ENCODE measurements around the gene CTRB2.
A peak's percentile ranks its signal among the peaks of the same experiment; 100 is the strongest.
"Not testable (repeated sequence)": the region's sequence is repeated elsewhere in the genome, so short reads cannot be mapped to it uniquely, and the experiment has no call there.

The CTRB2 gene

DNA sequence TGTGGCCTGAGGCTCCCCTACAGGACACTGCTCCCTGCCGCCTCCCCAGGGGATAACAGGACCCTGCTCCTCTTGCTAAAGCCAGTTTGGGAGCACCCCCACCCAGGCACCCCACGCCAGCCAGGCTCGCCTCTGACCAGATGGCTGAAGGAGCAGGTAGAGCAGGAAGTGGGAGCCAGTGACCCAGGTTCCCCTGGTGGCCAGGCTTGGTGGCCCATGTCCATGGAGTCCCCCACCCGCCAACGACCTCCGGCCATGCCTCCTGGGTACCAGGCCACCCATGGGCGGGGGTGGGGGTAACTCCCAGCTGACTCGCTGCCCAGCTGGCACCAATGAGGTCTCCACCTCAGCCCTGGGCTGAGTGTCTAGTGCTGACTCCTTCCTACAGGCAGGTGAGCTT is 34.5 kb upstream of the CTRB2 start:
- H3K9me3 ChIP-seq (ENCODE audit: control extremely low read depth in 1 of 5, control insufficient read depth in 4 of 5, insufficient read depth in 2 of 5, low read depth in 1 of 5, low read length in 4 of 5), result no peaks in the 10 kb centered on the region
- no peaks in the 10 kb centered on the region for H3K4me1 ChIP-seq (ENCODE audit: control extremely low read depth in 1 of 4, control insufficient read depth in 4 of 4, insufficient read depth in 4 of 4, low read length in 3 of 4)
- H3K27me3 ChIP-seq (replicated peaks in 2 of 5; ENCODE audit: control insufficient read depth in 4 of 5, insufficient read depth in 5 of 5, low read length in 4 of 5), result peaks cover 0 to 96% (median 11%) of the 10 kb centered on the region in 5 experiments
- no peak overlapping the region for H3K27ac ChIP-seq (ENCODE audit: insufficient read depth in 1 of 2, low read depth in 1 of 2, low read length in 2 of 2, poor library complexity in 1 of 2, severe bottlenecking in 2 of 2)
- ChIA-PET POLR2A (no interaction called here), CTCF (no interaction called here)
- H3K4me3 ChIP-seq (ENCODE audit: control insufficient read depth in 1 of 7, extremely low read depth in 1 of 7, insufficient read depth in 4 of 7, low read depth in 2 of 7, low read length in 6 of 7), result no peak overlapping the region
- no peaks in the 10 kb centered on the region for H3K36me3 ChIP-seq (ENCODE audit: control insufficient read depth in 4 of 4, insufficient read depth in 4 of 4, low read length in 3 of 4)
- no peak for DNase-seq
- 80% methylated on average over 7 of the region's 8 CpGs for WGBS (ENCODE audit: insufficient coverage)

DNA sequence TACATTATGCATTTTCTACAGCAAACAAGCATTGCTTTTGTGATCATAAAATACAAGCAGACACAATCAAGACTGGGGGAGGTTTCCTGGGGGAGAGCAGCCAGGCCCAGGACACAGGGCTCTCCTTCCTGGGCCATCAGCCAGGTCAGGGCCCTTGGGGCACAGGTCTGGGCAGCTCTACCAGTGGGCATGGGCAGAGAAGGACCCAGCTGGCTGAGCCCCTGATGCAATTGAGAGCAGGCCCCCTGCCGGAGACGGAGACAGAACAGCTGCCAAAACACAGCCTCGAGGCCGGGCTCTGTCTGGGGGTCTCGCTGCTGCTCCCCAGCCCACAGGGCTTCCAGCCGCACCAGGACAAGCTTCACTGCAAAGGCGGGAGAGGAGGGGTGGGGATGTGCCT is 33.7 kb upstream of the CTRB2 start:
- POLR2A ChIA-PET; H3K27ac ChIP-seq (ENCODE audit: insufficient read depth in 1 of 2, low read depth in 1 of 2, low read length in 2 of 2, poor library complexity in 1 of 2, severe bottlenecking in 2 of 2); H3K4me3 ChIP-seq (ENCODE audit: control insufficient read depth in 1 of 7, extremely low read depth in 1 of 7, insufficient read depth in 4 of 7, low read depth in 2 of 7, low read length in 6 of 7); H3K36me3 ChIP-seq (ENCODE audit: control insufficient read depth in 4 of 4, insufficient read depth in 4 of 4, low read length in 3 of 4); H3K4me1 ChIP-seq (ENCODE audit: control extremely low read depth in 1 of 4, control insufficient read depth in 4 of 4, insufficient read depth in 4 of 4, low read length in 3 of 4); H3K9me3 ChIP-seq (ENCODE audit: control extremely low read depth in 1 of 5, control insufficient read depth in 4 of 5, insufficient read depth in 2 of 5, low read depth in 1 of 5, low read length in 4 of 5); DNase-seq: not testable (repeated sequence)
- WGBS (ENCODE audit: insufficient coverage), result 100% methylated on average over 5 of the region's 7 CpGs
- CTCF ChIA-PET, result interaction anchor here (1.7 kb wide), 1 partner anchor 142 kb away, joined by 5 read pairs; no protein-coding TSS in a partner anchor
- peaks cover 0 to 95% (median 9%) of the 10 kb centered on the region in 5 experiments for H3K27me3 ChIP-seq (replicated peaks in 2 of 5; ENCODE audit: control insufficient read depth in 4 of 5, insufficient read depth in 5 of 5, low read length in 4 of 5)

DNA sequence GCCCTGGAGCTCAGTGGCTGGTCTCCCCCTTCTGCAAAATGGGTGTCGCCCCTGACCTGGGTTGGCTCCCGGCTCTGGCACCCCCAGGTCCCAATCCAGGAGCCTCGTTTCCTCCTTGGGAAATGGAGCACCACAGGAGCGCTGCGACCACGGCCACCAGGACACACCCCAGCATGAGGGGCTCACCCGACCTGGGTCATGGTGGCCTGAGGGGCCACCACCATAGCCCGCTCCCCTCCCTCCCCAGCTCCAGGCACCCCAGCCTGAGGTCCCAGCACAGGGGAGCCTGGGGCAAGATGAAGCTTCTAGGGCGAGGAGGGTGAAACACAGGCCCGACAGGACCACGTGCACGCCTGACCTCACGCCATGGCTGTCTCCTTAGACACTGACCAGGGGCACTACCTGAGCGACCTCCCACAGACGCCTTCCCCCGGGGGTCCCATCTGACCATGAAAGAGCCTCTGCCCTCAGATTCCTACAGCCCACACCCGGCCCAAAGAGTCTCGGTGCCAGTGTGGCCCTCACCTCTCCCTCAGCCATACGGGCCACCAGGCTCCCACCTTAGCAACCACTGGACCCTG is 32.7 kb upstream of the CTRB2 start:
- Histone ChIP-seq H3K9me3 (ENCODE audit: control extremely low read depth in 1 of 5, control insufficient read depth in 4 of 5, insufficient read depth in 2 of 5, low read depth in 1 of 5, low read length in 4 of 5) (no peaks in the 10 kb centered on the region), H3K27ac (ENCODE audit: insufficient read depth in 1 of 2, low read depth in 1 of 2, low read length in 2 of 2, poor library complexity in 1 of 2, severe bottlenecking in 2 of 2) (no peak overlapping the region), H3K27me3 (replicated peaks in 2 of 5; ENCODE audit: control insufficient read depth in 4 of 5, insufficient read depth in 5 of 5, low read length in 4 of 5) (peaks cover 0 to 95% (median 9%) of the 10 kb centered on the region in 5 experiments), H3K4me1 (ENCODE audit: control extremely low read depth in 1 of 4, control insufficient read depth in 4 of 4, insufficient read depth in 4 of 4, low read length in 3 of 4) (no peaks in the 10 kb centered on the region), H3K36me3 (ENCODE audit: control insufficient read depth in 4 of 4, insufficient read depth in 4 of 4, low read length in 3 of 4) (no peaks in the 10 kb centered on the region), H3K4me3 (ENCODE audit: control insufficient read depth in 1 of 7, extremely low read depth in 1 of 7, insufficient read depth in 4 of 7, low read depth in 2 of 7, low read length in 6 of 7) (no peak overlapping the region)
- 97% methylated on average over 18 of the region's 19 CpGs for WGBS (ENCODE audit: insufficient coverage)
- ChIA-PET CTCF (interaction anchor here (1.3 to 1.7 kb wide), 2 partner anchors 15 to 143 kb away, joined by 3 to 5 read pairs; no protein-coding TSS in a partner anchor), POLR2A (no interaction called here)
- no peak for DNase-seq

DNA sequence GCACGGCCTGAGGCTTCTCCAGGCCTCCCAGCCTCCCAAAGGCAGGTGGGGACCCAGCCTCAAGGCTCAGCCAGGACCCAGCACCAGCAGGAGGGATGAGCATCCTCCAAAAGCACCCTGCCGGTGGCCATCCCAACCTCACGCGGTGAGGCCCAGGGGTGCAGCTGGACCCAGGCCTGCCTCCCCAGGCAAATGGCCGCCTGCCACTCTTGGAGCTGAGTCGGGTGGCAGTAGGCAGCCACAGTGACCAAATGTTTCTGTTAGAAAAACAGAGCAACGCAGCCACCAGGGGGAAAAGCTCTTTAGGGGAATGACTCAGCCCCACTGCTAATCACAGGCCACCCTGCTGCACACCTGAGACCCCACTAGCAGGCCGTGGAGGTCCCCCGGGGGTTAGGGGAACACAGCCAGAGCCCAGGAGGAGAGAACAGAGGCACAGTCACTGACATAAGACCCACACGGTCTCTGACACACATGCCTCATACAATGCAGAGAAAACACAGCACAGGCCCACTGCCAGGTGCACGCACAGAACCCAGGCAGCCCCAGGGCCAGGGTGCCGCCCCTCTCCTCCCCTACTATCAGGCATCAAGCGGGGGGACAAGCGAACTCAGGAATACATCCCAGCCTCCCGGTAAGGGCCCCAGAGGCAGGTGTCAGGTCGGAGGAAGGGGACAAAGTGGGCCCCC is 32.0 kb upstream of the CTRB2 start:
- DNase-seq, result peak in 2 of 3 donors; percentile 15 to 24
- 89% methylated on average over 14 of the region's 16 CpGs for WGBS (ENCODE audit: insufficient coverage)
- CTCF ChIA-PET, result interaction anchor here (0.6 to 1.3 kb wide), 2 partner anchors 15 to 147 kb away, joined by 3 read pairs; no protein-coding TSS in a partner anchor
- Histone ChIP-seq H3K4me3 (ENCODE audit: control insufficient read depth in 1 of 7, extremely low read depth in 1 of 7, insufficient read depth in 4 of 7, low read depth in 2 of 7, low read length in 6 of 7) (no peak overlapping the region), H3K4me1 (ENCODE audit: control extremely low read depth in 1 of 4, control insufficient read depth in 4 of 4, insufficient read depth in 4 of 4, low read length in 3 of 4) (no peaks in the 10 kb centered on the region), H3K27ac (ENCODE audit: insufficient read depth in 1 of 2, low read depth in 1 of 2, low read length in 2 of 2, poor library complexity in 1 of 2, severe bottlenecking in 2 of 2) (no peak overlapping the region), H3K27me3 (replicated peaks in 2 of 5; ENCODE audit: control insufficient read depth in 4 of 5, insufficient read depth in 5 of 5, low read length in 4 of 5) (peaks cover 0 to 96% (median 9%) of the 10 kb centered on the region in 5 experiments), H3K36me3 (ENCODE audit: control insufficient read depth in 4 of 4, insufficient read depth in 4 of 4, low read length in 3 of 4) (no peaks in the 10 kb centered on the region), H3K9me3 (ENCODE audit: control extremely low read depth in 1 of 5, control insufficient read depth in 4 of 5, insufficient read depth in 2 of 5, low read depth in 1 of 5, low read length in 4 of 5) (no peaks in the 10 kb centered on the region)
- POLR2A ChIA-PET, result no interaction called here

GRCh38 chr16:75238132-75238852 is 31.3 kb upstream of the CTRB2 start:
- Histone ChIP-seq H3K27me3 (replicated peaks in 2 of 5; ENCODE audit: control insufficient read depth in 4 of 5, insufficient read depth in 5 of 5, low read length in 4 of 5) (peaks cover 0 to 96% (median 7%) of the 10 kb centered on the region in 5 experiments), H3K9me3 (ENCODE audit: control extremely low read depth in 1 of 5, control insufficient read depth in 4 of 5, insufficient read depth in 2 of 5, low read depth in 1 of 5, low read length in 4 of 5) (no peaks in the 10 kb centered on the region), H3K36me3 (ENCODE audit: control insufficient read depth in 4 of 4, insufficient read depth in 4 of 4, low read length in 3 of 4) (no peaks in the 10 kb centered on the region), H3K4me3 (ENCODE audit: control insufficient read depth in 1 of 7, extremely low read depth in 1 of 7, insufficient read depth in 4 of 7, low read depth in 2 of 7, low read length in 6 of 7) (no peak overlapping the region), H3K4me1 (ENCODE audit: control extremely low read depth in 1 of 4, control insufficient read depth in 4 of 4, insufficient read depth in 4 of 4, low read length in 3 of 4) (no peaks in the 10 kb centered on the region), H3K27ac (ENCODE audit: insufficient read depth in 1 of 2, low read depth in 1 of 2, low read length in 2 of 2, poor library complexity in 1 of 2, severe bottlenecking in 2 of 2) (no peak overlapping the region)
- 76% methylated on average over 22 of the region's 25 CpGs for WGBS (ENCODE audit: insufficient coverage)
- ChIA-PET POLR2A (no interaction called here), CTCF (interaction anchor here (0.6 to 1.1 kb wide), 2 partner anchors 29 to 147 kb away, joined by 3 to 5 read pairs; no protein-coding TSS in a partner anchor)
- DNase-seq, result peak in 1 of 3 donors; percentile 30

- Histone ChIP-seq H3K36me3 (ENCODE audit: control insufficient read depth in 4 of 4, insufficient read depth in 4 of 4, low read length in 3 of 4) (no peaks in the 10 kb centered on the region), H3K27me3 (replicated peaks in 2 of 5; ENCODE audit: control insufficient read depth in 4 of 5, insufficient read depth in 5 of 5, low read length in 4 of 5) (peaks cover 0 to 95% (median 13%) of the 10 kb centered on the region in 5 experiments), H3K4me3 (ENCODE audit: control insufficient read depth in 1 of 7, extremely low read depth in 1 of 7, insufficient read depth in 4 of 7, low read depth in 2 of 7, low read length in 6 of 7) (no peak overlapping the region), H3K27ac (ENCODE audit: insufficient read depth in 1 of 2, low read depth in 1 of 2, low read length in 2 of 2, poor library complexity in 1 of 2, severe bottlenecking in 2 of 2) (no peak overlapping the region), H3K4me1 (ENCODE audit: control extremely low read depth in 1 of 4, control insufficient read depth in 4 of 4, insufficient read depth in 4 of 4, low read length in 3 of 4) (no peaks in the 10 kb centered on the region), H3K9me3 (ENCODE audit: control extremely low read depth in 1 of 5, control insufficient read depth in 4 of 5, insufficient read depth in 2 of 5, low read depth in 1 of 5, low read length in 4 of 5) (no peaks in the 10 kb centered on the region)
- ChIA-PET POLR2A (no interaction called here), CTCF (interaction anchor here (1.1 kb wide), 1 partner anchor 28 kb away, joined by 5 read pairs; no protein-coding TSS in a partner anchor)
- WGBS (ENCODE audit: insufficient coverage), result 98% methylated on average over 14 of the region's 18 CpGs
- no peak for DNase-seq
Observed at GRCh38 chr16:75237398-75238131, 30.6 kb upstream of the CTRB2 start.

Data from common myeloid progenitor, CD34-positive (primary cell).